ENCODE measurements around the gene DNAI2. TPM values are rescaled to one million over a fixed set of nuclear protein-coding genes. Genes with fewer than 3 reads are reported as not detected.

The DNAI2 gene
- total and polyA plus RNA-seq, 12 donors, result 0.06 to 0.26 (median 0.14) TPM; not detected in 9

- intact Hi-C loops (cut with DNase I), result no loop called here
- TF ChIP-seq, protein P1, sequence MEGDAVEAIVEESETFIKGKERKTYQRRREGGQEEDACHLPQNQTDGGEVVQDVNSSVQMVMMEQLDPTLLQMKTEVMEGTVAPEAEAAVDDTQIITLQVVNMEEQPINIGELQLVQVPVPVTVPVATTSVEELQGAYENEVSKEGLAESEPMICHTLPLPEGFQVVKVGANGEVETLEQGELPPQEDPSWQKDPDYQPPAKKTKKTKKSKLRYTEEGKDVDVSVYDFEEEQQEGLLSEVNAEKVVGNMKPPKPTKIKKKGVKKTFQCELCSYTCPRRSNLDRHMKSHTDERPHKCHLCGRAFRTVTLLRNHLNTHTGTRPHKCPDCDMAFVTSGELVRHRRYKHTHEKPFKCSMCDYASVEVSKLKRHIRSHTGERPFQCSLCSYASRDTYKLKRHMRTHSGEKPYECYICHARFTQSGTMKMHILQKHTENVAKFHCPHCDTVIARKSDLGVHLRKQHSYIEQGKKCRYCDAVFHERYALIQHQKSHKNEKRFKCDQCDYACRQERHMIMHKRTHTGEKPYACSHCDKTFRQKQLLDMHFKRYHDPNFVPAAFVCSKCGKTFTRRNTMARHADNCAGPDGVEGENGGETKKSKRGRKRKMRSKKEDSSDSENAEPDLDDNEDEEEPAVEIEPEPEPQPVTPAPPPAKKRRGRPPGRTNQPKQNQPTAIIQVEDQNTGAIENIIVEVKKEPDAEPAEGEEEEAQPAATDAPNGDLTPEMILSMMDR (IDR thresholded peaks at IDR 0.05), result no peak
- no peak for TF ChIP-seq POLR2A (IDR thresholded peaks at IDR 0.05)
- Histone ChIP-seq H3K4me3 (no peak overlapping the region), H3K9me3 (replicated peaks in 1 of 3) (no peaks in the 10 kb centered on the region), H3K36me3 (replicated peaks in 1 of 2) (no peaks in the 10 kb centered on the region), H3K27me3 (no peaks in the 10 kb centered on the region), H3K27ac (no peak overlapping the region), H3K4me1 (replicated peaks in 1 of 2) (no peaks in the 10 kb centered on the region)
- 74 to 85% (median 83%) methylated on average over 4 to 13 of the region's 13 CpGs for WGBS, 4 donors
- no peak for DNase-seq
Observed at GRCh38 chr17:74340470-74341023, 66.5 kb downstream of the DNAI2 start.

- H3K36me3 ChIP-seq (replicated peaks in 1 of 2), result no peaks in the 10 kb centered on the region
- no peak overlapping the region for H3K4me3 ChIP-seq
- no peaks in the 10 kb centered on the region for H3K9me3 ChIP-seq (replicated peaks in 1 of 3)
- no peaks in the 10 kb centered on the region for H3K4me1 ChIP-seq (replicated peaks in 1 of 2)
- WGBS, 4 donors, result 78 to 85% (median 78%) methylated on average over 5 to 10 of the region's 10 CpGs; no CpG with 5 or more reads in 1 of the 4 donors
- H3K27ac ChIP-seq, result no peak overlapping the region
- no peaks in the 10 kb centered on the region for H3K27me3 ChIP-seq
- no peak for TF ChIP-seq POLR2A (IDR thresholded peaks at IDR 0.05)
- TF ChIP-seq, protein P1 (IDR thresholded peaks at IDR 0.05), result no peak
- intact Hi-C loops (cut with DNase I), result no loop called here
- no peak for DNase-seq
Observed at GRCh38 chr17:74342224-74342623, 68.2 kb downstream of the DNAI2 start.

- Histone ChIP-seq H3K36me3 (replicated peaks in 1 of 2) (no peaks in the 10 kb centered on the region), H3K27me3 (no peaks in the 10 kb centered on the region), H3K4me1 (replicated peaks in 1 of 2) (no peaks in the 10 kb centered on the region), H3K4me3 (no peak overlapping the region), H3K9me3 (replicated peaks in 1 of 3) (no peaks in the 10 kb centered on the region), H3K27ac (no peak overlapping the region)
- WGBS, 4 donors, result 78 to 96% (median 93%) methylated on average over 3 to 8 of the region's 8 CpGs
- intact Hi-C loops (cut with DNase I), result no loop called here
- TF ChIP-seq POLR2A (IDR thresholded peaks at IDR 0.05), result no peak
- TF ChIP-seq, protein P1 (IDR thresholded peaks at IDR 0.05), result no peak
- no peak for DNase-seq
Observed at GRCh38 chr17:74343121-74343520, 69.1 kb downstream of the DNAI2 start.

DNA sequence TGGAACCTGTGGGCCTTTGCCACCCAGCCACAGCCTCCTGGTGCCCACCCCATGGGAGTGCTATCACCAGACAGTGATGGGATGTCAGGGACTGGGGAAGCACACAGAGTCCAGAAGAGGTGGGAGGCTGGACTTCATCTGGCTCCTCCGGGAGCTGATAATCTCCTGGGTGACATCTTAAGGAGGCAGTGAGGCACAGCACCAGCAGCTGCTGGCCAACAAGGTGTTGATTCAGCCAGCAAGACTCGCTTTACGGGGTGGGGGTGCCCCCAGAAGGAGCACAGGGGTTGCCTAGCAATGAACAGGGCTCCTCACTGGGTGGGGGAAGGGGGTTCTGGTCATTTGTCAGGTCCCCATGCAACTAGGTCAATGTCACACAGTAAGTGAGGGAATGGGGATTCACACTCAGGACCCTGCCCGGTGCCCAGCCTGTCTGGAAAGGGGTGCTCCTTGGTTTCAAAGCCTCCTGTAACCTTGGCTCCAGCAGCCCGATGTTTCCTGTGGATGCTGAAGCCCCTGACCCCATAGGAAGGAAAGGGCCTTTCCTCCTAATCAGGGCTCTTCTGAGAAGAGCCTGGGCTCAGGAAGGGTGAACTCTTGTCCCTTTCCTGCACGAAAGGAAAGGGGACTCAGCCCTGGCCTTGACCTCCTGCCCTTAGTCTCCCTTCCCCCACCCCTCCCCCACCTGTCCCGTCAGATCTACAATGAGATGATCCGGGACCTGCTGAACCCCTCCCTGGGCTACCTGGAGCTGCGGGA is 69.7 kb downstream of the DNAI2 start:
- no peaks in the 10 kb centered on the region for H3K36me3 ChIP-seq (replicated peaks in 1 of 2)
- WGBS, 4 donors, result 50 to 64% (median 58%) methylated on average over 3 to 9 of the region's 9 CpGs
- no peak for DNase-seq
- H3K9me3 ChIP-seq (replicated peaks in 1 of 3), result no peaks in the 10 kb centered on the region
- H3K4me1 ChIP-seq (replicated peaks in 1 of 2), result no peaks in the 10 kb centered on the region
- no peaks in the 10 kb centered on the region for H3K27me3 ChIP-seq
- no peak overlapping the region for H3K4me3 ChIP-seq
- TF ChIP-seq, protein P1 (IDR thresholded peaks at IDR 0.05), result no peak
- no peak for TF ChIP-seq POLR2A (IDR thresholded peaks at IDR 0.05)
- no peak overlapping the region for H3K27ac ChIP-seq
- intact Hi-C loops (cut with DNase I), result no loop called here
